NK-92 (cell line): ENCODE results near the gene UTF1.
"Not testable (repeated sequence)": the region's sequence is repeated elsewhere in the genome, so short reads cannot be mapped to it uniquely, and the experiment has no call there.

Experiments used
- DNase-seq: peaks from one replicate; lab custom pipeline; 2025; ENCODE audit not compliant: unreplicated experiment; lab: John Stamatoyannopoulos, UW

Gene UTF1

GRCh38 chr10:133209117-133209516, 20.9 kb upstream of the UTF1 start:
- DNase-seq, result no peak

DNA sequence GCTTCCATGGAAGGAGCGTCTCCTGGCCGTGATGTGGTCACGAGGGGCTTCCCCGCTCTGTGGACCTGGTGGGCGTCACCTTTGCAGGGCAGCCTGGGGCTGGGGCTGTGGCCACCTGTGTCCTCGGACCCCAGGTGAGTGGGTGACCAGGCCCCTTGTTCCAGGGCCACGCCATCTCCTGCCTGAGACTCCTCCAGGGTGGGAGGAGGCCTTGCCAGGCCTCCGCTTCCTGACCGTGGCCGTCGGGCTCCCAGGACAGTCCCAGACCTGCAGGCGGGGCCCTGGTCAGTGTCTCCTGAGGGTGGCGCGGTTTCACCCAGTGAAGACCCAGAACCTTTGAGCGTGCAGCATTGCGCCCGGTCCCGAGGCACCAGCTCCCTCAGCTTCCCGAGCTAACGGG, 20.4 kb upstream of the UTF1 start:
- DNase-seq, result no peak

DNA sequence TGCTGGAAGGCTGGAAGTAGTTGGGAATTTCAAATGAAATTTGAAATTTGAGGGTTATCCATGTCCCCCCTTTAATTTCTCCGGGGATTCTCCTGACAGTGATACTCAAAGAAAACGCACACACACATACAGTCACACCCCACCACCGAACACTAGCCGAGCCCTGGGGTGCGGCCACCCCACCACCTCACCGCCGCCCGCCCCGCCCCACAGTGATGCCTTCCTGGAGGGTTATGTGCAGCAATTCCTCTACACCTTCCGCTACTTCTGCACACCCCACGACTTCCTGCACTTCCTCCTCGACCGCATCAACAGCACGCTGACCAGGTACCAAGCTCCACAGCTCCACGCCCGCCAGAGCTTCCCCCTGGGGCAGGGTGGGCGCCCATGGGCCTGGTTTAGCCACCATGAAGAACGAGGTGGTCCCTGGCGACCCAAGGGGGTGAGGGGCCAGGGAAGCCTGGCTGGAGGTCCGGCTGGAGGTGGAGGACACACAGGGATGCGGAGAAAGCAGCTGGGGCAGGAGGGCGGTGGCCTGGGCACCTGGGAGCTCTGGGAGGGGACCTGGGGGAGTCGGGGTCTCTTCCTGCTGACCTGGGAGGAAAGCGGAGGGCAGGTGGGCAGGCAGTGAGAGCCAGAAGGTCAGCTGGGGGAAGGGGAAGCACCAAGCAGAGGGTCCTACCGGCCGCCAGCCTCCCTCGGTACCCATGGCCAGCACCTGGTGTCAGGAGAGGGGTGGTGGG, 19.4 kb upstream of the UTF1 start:
- no peak for DNase-seq

GRCh38 chr10:133211141-133211830, 18.7 kb upstream of the UTF1 start:
- DNase-seq, result no peak

DNA sequence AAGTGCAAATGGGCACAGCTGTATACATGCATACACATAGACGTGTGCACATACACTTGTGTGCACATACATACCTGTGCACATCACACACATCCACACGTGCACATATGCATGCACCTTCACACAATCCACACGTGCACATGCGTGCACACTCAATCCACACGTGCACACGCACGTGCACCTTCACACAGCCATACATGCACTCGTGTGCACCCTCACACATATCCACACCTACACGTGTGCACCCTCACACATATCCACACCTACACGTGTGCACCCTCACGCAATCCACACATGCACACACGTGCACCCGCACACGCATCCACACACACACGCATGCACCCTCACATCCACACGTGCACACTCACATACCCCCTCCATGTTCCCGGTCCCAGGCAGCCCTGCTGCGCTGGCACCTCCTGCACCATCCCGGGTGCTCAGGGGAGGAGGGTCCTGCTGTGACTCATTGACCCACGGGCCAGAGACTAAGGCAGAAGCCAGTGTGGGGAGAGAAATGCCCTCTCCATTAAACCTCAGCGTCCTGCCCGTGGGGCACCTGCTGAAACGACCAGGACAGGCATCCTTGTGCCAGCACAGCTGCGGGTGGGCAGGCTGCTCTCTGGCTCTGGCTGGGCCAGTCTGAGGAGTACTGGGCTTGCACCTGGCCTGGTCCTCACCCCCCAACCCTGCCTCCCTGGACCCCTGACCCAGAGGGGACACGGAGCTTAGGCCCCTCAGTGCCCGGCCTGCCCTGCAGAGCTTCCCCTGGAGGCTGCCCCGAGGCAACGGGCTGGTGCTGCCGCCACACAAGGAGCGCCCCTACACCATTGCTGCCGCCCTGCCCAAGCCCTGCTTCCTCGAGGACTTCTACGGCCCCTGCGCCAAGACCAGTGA, 17.8 kb upstream of the UTF1 start:
- no peak for DNase-seq

DNA sequence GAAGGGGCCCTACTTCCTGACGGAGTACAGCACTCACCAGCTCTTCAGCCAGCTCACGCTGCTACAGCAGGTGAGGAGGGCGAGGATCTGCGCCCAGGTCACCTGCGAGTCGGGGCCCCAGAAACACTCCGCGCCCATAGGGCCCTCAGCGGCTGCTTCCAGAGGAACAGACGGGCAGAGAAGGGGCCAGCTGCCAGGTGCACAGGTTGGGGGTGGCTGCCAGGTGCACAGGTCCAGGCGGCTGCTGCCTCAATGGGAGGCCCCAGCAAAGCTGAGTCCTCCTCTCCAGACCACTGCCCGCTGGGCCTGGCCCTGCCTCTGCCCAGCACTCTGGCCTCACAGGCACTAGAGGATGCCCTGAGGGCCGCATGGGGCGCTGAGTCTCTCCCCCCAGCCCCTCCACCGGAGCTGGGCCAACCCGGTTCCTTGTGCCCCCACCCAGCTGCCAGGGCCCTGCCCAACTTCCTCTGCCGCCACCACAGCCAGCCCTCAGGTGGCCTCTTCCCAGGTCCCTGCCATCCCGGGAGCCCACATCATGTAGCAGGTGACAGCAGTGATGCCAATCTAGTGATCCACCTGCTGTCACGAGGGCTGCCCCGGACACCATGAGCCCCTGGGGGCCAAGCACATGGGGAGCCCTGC, 17.0 kb upstream of the UTF1 start:
- DNase-seq, result no peak

- no peak for DNase-seq
These were observed 16.2 kb upstream of the UTF1 start for GRCh38 chr10:133213641-133214467.

GRCh38 chr10:133214468-133215410, 15.3 kb upstream of the UTF1 start:
- DNase-seq, result no peak

GRCh38 chr10:133215586-133215985, 14.4 kb upstream of the UTF1 start:
- DNase-seq, result no peak

- DNase-seq, result no peak
These were observed 13.2 kb upstream of the UTF1 start for GRCh38 chr10:133216776-133217175.

DNA sequence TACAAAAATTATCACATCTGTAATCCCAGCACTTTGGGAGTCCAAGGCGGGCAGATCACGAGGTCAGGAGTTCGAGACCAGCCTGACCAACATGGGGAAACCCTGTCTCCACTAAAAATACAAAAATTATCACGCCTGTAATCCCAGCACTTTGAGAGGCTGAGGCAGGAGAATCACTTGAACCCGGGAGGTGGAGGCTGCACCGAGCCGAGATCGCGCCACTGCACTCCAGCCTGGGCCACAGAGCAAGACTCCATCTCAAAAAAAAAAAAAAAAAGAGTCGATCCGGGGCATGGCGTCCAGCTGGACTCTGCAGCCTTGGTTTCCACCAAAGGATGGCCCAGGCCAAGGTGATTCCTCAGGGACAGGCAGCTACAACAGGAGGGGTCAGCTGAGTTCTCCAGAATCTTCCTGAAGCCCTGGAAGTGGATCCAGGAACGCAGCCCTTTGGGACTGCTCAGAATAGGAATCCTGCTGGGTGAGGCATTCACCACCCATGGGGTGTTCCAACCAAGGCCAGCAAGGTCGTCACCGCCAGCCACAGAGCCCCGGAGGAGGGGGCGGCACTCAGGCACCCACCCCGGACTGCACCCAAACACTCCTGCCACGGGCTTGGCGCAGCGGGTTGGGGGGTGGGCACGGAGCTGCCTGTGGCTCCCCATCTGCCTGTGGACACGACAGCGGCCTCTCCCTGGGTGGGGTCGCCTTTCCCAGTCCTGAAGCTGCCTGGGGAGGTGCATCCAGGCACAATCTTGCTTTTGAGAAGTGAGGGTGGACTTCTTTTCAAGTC, 12.0 kb upstream of the UTF1 start:
- DNase-seq, result no peak

DNA sequence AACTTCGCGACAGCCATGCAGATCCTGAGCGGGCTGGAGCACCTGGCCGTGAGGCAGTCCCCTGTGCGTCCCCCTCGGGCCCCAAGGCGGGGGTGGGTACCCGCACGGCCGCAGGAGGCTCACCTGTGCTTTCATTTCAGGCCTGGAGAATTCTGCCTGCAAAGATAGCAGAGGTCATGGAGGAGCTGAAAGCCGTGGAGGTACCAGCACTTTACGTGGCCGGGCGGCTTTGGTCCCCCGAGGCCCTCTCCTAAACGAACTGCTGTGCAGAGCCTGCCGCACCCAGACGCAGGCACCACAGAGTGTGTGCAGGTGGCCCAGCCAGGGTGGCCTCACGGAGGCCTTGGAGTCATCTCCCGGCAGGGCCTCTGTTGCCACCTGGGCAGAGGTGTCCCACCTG, 11.1 kb upstream of the UTF1 start:
- no peak for DNase-seq

- DNase-seq, result no peak
These were observed 10.2 kb upstream of the UTF1 start for GRCh38 chr10:133219782-133220181.

DNA sequence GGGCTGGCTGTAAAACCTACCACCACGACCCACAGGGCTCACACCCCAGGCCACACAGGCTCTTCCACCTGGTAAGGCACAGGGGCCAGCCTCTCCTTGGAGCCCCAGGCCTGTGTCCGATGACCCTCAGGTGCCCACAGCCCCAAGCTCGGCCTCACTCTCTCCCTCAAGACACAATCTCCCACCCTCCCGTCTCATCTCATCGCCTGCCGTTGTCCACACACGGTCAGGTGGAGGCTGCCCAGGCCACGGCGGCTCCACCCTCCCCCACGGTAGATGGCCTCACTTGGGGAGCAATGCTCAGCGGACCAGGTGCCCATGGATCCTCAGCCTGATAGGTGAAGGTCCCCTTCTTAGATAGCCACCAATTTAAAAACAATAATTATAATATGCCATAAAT, 8.7 kb upstream of the UTF1 start:
- DNase-seq, result no peak

DNA sequence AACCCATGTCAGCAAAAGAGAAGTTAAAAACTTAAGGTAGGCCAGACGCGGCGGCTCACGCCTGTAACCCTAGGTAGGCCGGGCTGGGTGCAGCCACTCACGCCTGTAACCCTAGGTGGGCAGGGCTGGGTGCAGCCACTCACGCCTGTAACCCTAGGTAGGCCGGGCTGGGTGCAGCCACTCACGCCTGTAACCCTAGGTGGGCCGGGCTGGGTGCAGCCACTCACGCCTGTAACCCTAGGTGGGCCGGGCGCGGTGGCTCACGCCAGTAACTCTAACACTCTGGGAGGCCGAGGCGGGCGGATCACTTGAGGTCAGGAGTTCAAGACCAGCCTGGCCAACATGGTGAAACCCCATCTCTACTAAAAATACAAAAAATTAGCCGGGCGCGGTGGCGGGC, 8.3 kb upstream of the UTF1 start:
- not testable (repeated sequence) for DNase-seq

DNA sequence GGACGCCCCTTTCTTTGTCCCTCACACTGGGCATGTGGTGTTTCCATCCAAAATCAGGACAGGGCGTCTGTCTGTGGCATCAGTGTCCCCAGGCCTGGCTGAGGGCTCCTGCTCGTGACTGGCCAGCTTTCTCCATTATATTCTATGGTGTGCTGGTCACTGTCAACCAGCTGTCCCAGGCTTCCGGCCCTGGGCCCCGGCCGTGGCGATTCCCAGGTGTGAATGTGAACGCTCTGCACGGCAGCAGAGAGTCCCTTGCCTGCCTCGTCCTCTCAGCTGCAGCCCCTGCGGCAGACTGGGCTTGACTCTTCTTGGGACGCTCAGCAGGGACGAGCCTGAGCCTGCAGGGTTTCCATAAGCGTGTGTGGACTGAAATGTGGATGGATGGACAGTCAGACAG, 5.9 kb upstream of the UTF1 start:
- no peak for DNase-seq

DNA sequence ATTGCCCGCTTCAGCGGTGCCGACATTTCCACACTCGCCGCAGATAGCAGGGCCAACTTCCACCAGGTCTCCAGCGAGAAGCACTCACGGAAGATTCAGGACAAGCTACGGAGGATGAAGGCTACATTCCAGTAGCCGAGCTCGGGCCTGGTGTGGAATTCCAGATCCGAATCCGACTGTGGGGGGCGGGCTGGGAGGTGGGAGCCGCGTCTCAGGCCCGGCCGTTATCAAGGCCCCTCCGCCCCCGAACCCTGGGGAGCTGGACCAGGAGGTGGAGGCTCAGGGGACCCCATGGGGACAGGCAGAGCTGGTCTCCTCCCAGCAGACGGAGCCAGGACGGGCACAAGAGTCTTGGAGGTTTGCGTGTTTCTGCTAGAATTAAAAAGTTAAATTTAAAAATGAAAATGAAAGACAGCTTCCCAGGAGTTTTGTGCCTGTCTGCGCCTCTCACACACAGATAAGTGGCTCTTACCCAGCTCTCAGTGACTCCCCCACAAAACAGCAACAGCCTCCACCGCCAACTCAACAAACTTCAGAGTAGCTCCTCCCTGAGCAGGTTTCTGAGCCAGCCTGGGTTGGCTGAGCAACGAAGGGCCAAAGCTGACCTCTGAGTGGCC, 5.2 kb upstream of the UTF1 start:
- DNase-seq, result no peak

DNA sequence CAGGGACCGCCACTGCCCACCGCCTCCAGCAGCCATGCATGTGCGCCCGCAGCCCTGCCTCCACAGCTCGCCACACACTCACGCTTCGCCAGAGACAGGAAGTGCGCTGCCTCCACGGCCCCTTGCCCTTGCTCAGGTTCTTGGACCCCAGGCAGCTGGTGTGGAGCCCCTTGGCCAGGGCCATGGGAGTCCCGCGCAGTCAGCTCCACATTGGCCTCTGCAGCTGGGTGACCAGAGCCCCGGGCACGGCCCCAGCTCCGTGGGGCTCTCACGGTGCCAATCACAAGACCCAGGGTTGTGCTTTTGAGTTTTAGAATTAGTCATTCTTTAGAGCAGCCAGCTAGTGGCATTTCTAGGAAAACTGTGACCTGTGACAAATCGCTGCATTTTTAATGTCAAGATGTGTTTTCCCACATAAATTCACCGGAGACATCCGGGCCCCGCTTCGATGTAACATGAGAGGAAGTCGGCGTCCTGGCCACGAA, 4.3 kb upstream of the UTF1 start:
- DNase-seq, result no peak
